AG04450 (cell line): ENCODE results near the gene MRPL16. TPM values are rescaled to one million over a fixed set of nuclear protein-coding genes. Genes with fewer than 3 reads are reported as not detected.
"Not testable (repeated sequence)": the region's sequence is repeated elsewhere in the genome, so short reads cannot be mapped to it uniquely, and the experiment has no call there.

Experiments used
- CTCF ChIA-PET: fragments of 300-600, 350-600 bp; formaldehyde crosslinking; extraction: SDS; loops from one replicate; lab custom pipeline; 2022; ENCODE audit warnings: antibody characterized with exemption, inconsistent platforms; lab: Charles Lee
- POLR2A ChIA-PET: fragments of 350-600 bp; formaldehyde crosslinking; extraction: SDS; loops from one replicate; lab custom pipeline; 2021; ENCODE audit warnings: antibody characterized with exemption, inconsistent platforms; lab: Yijun Ruan, JAX
- DNase-seq: peaks from one replicate; pipeline ENCODE4 v3.0.0-alpha.2; 2011; ENCODE audit warnings: low read depth, low spot score
- H3K27ac ChIP-seq: one replicate; pipeline ENCODE4 v1.5.1; 2012; ENCODE audit warnings: low read depth, low read length, control low read depth
- H3K27me3 ChIP-seq: one replicate; pipeline ENCODE4 v1.6.0; 2012; ENCODE audit warnings: low read length; ENCODE audit not compliant: control insufficient read depth, insufficient read depth
- H3K4me3 ChIP-seq: 2 replicates; pipeline ENCODE4 v1.5.1; 2011; ENCODE audit warnings: mild to moderate bottlenecking, low read depth, low read length, control low read depth
- H3K9me3 ChIP-seq: 2 replicates; pipeline ENCODE4 v1.5.1; 2012; ENCODE audit warnings: low read length; ENCODE audit not compliant: control insufficient read depth, insufficient read depth
- polyA plus RNA-seq: library from polyadenylated mRNA; depleted of rRNA; stranded (reverse); fragments of >200 nt; gene quantifications from 2 replicates; pipeline ENCODE4 v1.2.3, GENCODE V29; 2011
- TF ChIP-seq, protein P1 (sequence below): IDR thresholded peaks from 2 replicates; pipeline ENCODE4 v1.5.1; 2011; ENCODE audit warnings: low read depth, low read length, control low read depth, inconsistent platforms

The MRPL16 gene
- polyA plus RNA-seq, 1 experiment = 72.3 TPM

DNA sequence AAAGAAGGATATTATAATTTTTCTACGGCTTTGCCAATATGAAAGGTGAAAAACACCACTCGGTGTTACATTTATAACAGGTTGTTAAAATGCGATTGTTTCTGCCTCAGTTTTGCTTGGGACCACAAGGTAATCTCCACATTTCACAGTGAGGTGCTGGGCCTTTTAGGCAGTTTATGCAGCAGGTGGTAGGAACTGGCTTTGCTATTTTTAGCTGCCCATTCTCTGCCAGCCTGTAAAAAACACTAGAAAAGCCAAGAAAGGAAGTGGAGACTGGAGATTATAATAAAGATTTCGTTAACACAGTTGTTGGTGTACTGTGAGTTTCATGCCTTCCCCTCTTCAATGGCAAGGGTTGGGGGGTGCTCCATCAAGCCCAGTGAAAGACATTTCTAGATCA is 8.0 kb upstream of the MRPL16 start:
- Histone ChIP-seq H3K27ac (no peak overlapping the region), H3K4me3 (no peak overlapping the region), H3K9me3 (no peaks in the 10 kb centered on the region), H3K27me3 (peaks cover 2% of the 10 kb centered on the region)
- CTCF ChIA-PET = no interaction called here
- TF ChIP-seq, protein P1, sequence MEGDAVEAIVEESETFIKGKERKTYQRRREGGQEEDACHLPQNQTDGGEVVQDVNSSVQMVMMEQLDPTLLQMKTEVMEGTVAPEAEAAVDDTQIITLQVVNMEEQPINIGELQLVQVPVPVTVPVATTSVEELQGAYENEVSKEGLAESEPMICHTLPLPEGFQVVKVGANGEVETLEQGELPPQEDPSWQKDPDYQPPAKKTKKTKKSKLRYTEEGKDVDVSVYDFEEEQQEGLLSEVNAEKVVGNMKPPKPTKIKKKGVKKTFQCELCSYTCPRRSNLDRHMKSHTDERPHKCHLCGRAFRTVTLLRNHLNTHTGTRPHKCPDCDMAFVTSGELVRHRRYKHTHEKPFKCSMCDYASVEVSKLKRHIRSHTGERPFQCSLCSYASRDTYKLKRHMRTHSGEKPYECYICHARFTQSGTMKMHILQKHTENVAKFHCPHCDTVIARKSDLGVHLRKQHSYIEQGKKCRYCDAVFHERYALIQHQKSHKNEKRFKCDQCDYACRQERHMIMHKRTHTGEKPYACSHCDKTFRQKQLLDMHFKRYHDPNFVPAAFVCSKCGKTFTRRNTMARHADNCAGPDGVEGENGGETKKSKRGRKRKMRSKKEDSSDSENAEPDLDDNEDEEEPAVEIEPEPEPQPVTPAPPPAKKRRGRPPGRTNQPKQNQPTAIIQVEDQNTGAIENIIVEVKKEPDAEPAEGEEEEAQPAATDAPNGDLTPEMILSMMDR = no peak
- DNase-seq = no peak
- POLR2A ChIA-PET = no interaction called here

DNA sequence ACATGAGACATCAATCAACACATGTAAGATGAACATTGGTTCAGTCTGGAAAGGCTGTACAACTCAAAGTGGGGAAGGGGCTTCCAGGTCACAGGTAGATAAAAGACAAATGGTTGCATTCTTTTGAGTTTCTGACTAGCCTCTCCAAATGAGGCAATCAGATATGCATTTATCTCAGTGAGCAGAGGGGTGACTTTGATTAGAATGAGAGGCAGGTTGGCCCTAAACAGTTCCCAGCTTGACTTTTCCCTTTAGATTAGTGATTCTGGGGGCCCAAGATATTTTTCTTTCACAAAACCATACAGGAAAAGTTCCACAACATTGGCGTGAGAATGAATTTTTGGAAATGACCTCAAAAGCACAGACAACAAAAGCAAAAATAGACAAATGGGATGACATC is 5.9 kb upstream of the MRPL16 start:
- H3K9me3 ChIP-seq, H3K27ac ChIP-seq, H3K4me3 ChIP-seq, CTCF ChIA-PET, H3K27me3 ChIP-seq, DNase-seq, POLR2A ChIA-PET: not testable (repeated sequence)

DNA sequence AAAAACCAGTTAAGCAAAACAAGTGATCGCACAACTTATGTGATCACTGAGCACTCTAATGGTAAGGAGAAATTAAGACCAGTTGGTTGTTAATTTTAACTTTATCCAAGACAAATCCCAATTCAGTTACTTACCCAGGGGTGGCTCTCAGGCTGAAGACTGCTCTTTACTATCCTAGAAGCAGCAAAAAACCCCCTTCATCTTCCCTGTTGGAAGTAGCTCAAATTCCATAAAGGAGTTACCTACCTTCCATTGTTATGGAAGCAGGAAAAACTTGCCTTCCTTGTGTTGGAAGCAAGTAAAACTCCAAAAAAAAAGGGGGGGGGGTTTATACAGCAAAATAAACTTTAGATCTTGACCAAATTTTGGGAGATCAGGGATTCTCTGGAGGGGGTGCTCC is 5.2 kb upstream of the MRPL16 start:
- peaks cover 2% of the 10 kb centered on the region for H3K27me3 ChIP-seq
- ChIA-PET POLR2A (no interaction called here), CTCF (interaction anchor here (1.1 to 1.3 kb wide), 2 partner anchors 14 to 62 kb away, joined by 3 read pairs; no protein-coding TSS in a partner anchor)
- H3K27ac ChIP-seq = no peak overlapping the region
- no peaks in the 10 kb centered on the region for H3K9me3 ChIP-seq
- TF ChIP-seq, protein P1 = no peak
- no peak overlapping the region for H3K4me3 ChIP-seq
- no peak for DNase-seq

DNA sequence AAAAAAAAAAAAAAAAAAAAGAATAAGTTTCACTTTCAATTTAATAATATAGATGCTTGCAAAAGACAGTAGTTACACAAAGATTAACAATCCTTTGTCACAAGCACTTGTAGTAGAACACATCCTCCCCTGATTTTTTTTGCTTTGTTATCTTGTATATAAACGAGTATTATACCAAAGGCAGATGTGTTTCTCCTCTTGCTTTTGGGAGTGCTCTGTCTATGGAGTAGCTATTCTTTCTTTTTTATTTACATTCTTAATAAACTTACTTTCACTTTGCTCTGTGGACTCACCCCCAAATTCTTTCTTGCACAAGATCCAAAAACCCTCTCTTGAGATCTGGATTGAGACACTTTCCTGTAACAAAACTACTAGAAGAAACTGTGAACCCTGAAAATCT is 3.4 kb upstream of the MRPL16 start:
- H3K4me3 ChIP-seq = 0 out of 2 replicates have a peak overlapping the region, but pooled peaks have one; percentile 15
- H3K27ac ChIP-seq = no peak overlapping the region
- no peaks in the 10 kb centered on the region for H3K27me3 ChIP-seq
- ChIA-PET POLR2A (no interaction called here), CTCF (interaction anchor here (0.9 kb wide), 1 partner anchor 9 kb away, joined by 3 read pairs; no protein-coding TSS in a partner anchor)
- H3K9me3 ChIP-seq = no peaks in the 10 kb centered on the region; the same call in 1 of the 2 replicates
- no peak for DNase-seq
- TF ChIP-seq, protein P1 = no peak

DNA sequence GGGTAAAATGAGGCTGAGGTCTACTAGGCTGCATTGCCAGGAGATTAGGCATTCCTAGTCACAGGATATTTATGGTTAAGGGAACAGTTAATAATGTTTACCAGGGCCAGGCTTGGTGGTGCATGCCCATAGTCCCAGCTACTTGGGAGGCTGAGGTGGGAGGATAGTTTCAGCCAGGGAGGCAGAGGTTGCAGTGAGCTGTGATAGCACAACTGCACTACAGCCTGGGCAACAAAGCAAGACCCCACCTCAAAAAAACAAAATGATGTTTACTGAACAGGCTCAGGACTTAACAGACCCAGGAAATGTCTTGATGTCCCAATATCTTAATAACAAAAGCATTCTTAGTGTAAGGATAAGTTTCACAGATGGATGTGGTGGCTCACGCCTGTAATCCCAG is 2.8 kb upstream of the MRPL16 start:
- TF ChIP-seq, protein P1 = no peak

More for the DNA sequence above, 2.8 kb upstream of the MRPL16 start:
- Histone ChIP-seq H3K27me3 (no peaks in the 10 kb centered on the region), H3K9me3 (no peaks in the 10 kb centered on the region; the same call in 1 of the 2 replicates), H3K4me3 (no peak overlapping the region), H3K27ac (no peak overlapping the region)
- POLR2A ChIA-PET = no interaction called here
- CTCF ChIA-PET = no interaction called here
- no peak for DNase-seq
